RWPE2 (cell line): Measurements from ENCODE around the gene SNTA1.
"Not testable (repeated sequence)": the region's sequence is repeated elsewhere in the genome, so short reads cannot be mapped to it uniquely, and the experiment has no call there.

ENCODE experiments used
- ATAC-seq: fragments of 200-7000 bp; cut with Tn5 transposase; 3 replicates; pipeline ENCODE4 v1.9.1; 2021; ENCODE audit warnings: low read depth
- DNase-seq: peaks from one replicate; pipeline ENCODE4 v3.0.0-alpha.2; 2020; ENCODE audit warnings: low spot score
- H3K27ac ChIP-seq: fragments of 450-650 bp; 2 replicates; pipeline ENCODE4 v1.5.1; 2017; ENCODE audit warnings: mild to moderate bottlenecking; ENCODE audit not compliant: poor library complexity, severe bottlenecking
- H3K27me3 ChIP-seq: fragments of 250-450 bp; sonication (Bioruptor Pico); 2 replicates; pipeline ENCODE4 v1.5.1; 2021; ENCODE audit warnings: mild to moderate bottlenecking, moderate library complexity; ENCODE audit not compliant: insufficient read depth, poor library complexity, severe bottlenecking
- H3K36me3 ChIP-seq: fragments of 250-450 bp; sonication (Bioruptor Pico); 2 replicates; pipeline ENCODE4 v1.5.1; 2020; ENCODE audit warnings: low read depth, mild to moderate bottlenecking, moderate library complexity
- H3K4me1 ChIP-seq: fragments of 250-450 bp; sonication (Bioruptor Pico); 2 replicates; pipeline ENCODE4 v1.5.1; 2021; ENCODE audit warnings: mild to moderate bottlenecking, moderate library complexity; ENCODE audit not compliant: insufficient read depth, poor library complexity, severe bottlenecking
- H3K4me3 ChIP-seq: fragments of 250-450 bp; sonication (Bioruptor Pico); 2 replicates; pipeline ENCODE4 v1.5.1; 2021; ENCODE audit warnings: mild to moderate bottlenecking, moderate library complexity; ENCODE audit not compliant: severe bottlenecking
- H3K9me3 ChIP-seq: fragments of 250-450 bp; sonication (Bioruptor Pico); 2 replicates; pipeline ENCODE4 v1.5.1; 2021; ENCODE audit warnings: mild to moderate bottlenecking, moderate library complexity; ENCODE audit not compliant: severe bottlenecking
- TF ChIP-seq, protein P1 (sequence below): fragments of 450-650 bp; IDR thresholded peaks from one replicate; pipeline ENCODE4 v1.5.1; 2017; ENCODE audit warnings: mild to moderate bottlenecking, moderate library complexity; ENCODE audit not compliant: poor library complexity, severe bottlenecking

SNTA1 gene

DNA sequence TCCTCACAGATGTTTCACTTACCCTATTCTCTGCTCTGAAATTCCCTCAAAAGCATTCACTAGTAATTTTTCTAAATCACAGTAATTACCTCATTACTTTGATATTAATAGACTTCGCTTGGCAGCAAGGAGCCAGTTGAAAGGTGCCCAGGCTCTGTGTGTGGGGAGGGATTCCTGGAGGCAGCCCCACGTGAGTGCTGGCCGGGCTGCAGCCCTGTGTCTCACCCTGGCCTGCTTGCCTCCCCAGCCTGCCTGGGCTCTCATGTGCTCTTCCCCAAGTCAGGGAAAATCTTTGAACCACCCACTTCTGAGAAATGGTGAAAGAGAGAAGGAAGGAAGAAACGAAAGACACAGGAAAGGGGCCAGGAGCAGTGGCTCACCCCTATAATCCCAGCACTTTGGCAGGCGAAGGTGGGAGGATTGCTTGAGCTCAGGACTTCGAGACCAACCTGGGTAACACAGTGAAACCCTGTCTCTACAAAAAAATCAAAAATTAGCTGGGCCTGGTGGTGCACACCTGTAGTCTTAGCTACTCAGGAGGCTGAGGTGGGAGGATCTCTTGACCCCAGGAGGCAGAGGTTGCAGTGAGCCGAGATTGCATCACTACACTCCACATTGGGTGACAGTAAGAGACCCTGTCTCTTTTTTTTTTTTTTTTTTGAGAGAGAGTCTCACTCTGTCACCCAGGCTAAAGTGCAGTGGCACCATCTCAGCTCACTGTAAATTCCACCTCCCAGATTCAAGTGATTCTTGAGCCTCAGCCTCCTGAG is 20.0 kb upstream of the SNTA1 start:
- no peaks in the 10 kb centered on the region for H3K4me1 ChIP-seq
- no peak overlapping the region for H3K4me3 ChIP-seq
- no peaks in the 10 kb centered on the region for H3K9me3 ChIP-seq
- TF ChIP-seq, protein P1, sequence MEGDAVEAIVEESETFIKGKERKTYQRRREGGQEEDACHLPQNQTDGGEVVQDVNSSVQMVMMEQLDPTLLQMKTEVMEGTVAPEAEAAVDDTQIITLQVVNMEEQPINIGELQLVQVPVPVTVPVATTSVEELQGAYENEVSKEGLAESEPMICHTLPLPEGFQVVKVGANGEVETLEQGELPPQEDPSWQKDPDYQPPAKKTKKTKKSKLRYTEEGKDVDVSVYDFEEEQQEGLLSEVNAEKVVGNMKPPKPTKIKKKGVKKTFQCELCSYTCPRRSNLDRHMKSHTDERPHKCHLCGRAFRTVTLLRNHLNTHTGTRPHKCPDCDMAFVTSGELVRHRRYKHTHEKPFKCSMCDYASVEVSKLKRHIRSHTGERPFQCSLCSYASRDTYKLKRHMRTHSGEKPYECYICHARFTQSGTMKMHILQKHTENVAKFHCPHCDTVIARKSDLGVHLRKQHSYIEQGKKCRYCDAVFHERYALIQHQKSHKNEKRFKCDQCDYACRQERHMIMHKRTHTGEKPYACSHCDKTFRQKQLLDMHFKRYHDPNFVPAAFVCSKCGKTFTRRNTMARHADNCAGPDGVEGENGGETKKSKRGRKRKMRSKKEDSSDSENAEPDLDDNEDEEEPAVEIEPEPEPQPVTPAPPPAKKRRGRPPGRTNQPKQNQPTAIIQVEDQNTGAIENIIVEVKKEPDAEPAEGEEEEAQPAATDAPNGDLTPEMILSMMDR = no peak
- DNase-seq (no peak), ATAC-seq (no peak; the same call in 2 of the 3 replicates)
- no peaks in the 10 kb centered on the region for H3K36me3 ChIP-seq
- no peak overlapping the region for H3K27ac ChIP-seq
- no peaks in the 10 kb centered on the region for H3K27me3 ChIP-seq

- DNase-seq (no peak), ATAC-seq (no peak)
- H3K27ac ChIP-seq = no peak overlapping the region
- H3K4me3 ChIP-seq = no peak overlapping the region
- H3K36me3 ChIP-seq = no peaks in the 10 kb centered on the region
- H3K27me3 ChIP-seq = no peaks in the 10 kb centered on the region
- TF ChIP-seq, protein P1 = no peak
- no peaks in the 10 kb centered on the region for H3K4me1 ChIP-seq
- H3K9me3 ChIP-seq = no peaks in the 10 kb centered on the region
Observed at GRCh38 chr20:33460711-33461110, 17.1 kb upstream of the SNTA1 start.

DNA sequence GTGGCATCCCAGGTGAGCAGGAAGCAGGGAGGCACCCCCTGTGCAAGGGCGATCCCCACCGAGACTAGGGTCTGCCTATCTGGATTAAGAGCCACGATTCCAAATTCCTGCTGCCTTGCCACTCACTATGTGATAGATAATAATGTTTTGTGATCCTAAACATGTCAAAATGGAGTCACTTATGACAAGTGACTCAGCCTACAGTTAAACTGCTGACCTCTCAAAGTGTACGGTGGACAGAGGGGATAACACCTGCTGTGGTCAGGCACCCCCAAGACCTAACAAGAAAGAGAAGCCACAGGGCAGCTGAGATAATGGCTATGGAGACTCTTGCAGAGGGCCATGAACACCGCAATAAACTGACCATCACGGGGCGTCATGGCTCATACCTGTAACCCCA is 16.0 kb upstream of the SNTA1 start:
- H3K4me3 ChIP-seq = no peak overlapping the region
- DNase-seq (no peak), ATAC-seq (no peak)
- TF ChIP-seq, protein P1 = no peak
- no peak overlapping the region for H3K27ac ChIP-seq
- H3K36me3 ChIP-seq = no peaks in the 10 kb centered on the region
- no peaks in the 10 kb centered on the region for H3K4me1 ChIP-seq
- no peaks in the 10 kb centered on the region for H3K9me3 ChIP-seq
- H3K27me3 ChIP-seq = no peaks in the 10 kb centered on the region

- not testable (repeated sequence) for DNase-seq, H3K36me3 ChIP-seq, H3K4me3 ChIP-seq, H3K27me3 ChIP-seq, H3K9me3 ChIP-seq, H3K27ac ChIP-seq, H3K4me1 ChIP-seq
- TF ChIP-seq, protein P1 = peak; percentile 100
- ATAC-seq = peak; percentile 94
Observed at GRCh38 chr20:33456916-33457642, 13.5 kb upstream of the SNTA1 start.
